GM21737 (cell line): ENCODE measurements around the gene TBC1D4.
"Not testable (repeated sequence)": the region's sequence is repeated elsewhere in the genome, so short reads cannot be mapped to it uniquely, and the experiment has no call there.

Source experiments
- ATAC-seq: cut with Tn5 transposase; IDR thresholded peaks from one replicate; pipeline ENCODE4 v1.9.1; 2021; ENCODE audit warnings: mild to moderate bottlenecking, moderate library complexity; ENCODE audit not compliant: unreplicated experiment

TBC1D4 gene

DNA sequence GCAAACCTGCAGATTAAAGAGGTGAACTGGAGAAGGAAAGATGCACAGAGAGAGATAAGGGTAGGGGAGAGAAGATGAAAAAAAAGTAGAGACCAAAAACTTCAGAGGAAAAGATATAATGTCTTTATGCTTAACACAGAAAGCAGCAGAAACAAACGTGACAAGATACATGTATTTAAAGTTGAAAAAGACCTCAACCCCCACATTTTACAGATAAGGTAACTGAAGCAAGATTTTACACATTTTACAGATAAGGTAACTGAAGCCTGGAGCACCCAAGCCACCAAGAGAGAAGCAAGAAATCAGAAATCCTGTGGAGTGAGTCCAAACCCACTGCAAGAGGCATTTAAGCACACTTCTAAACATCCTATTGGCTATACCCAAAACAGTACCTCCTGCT, 185.3 kb downstream of the TBC1D4 start:
- no peak for ATAC-seq

DNA sequence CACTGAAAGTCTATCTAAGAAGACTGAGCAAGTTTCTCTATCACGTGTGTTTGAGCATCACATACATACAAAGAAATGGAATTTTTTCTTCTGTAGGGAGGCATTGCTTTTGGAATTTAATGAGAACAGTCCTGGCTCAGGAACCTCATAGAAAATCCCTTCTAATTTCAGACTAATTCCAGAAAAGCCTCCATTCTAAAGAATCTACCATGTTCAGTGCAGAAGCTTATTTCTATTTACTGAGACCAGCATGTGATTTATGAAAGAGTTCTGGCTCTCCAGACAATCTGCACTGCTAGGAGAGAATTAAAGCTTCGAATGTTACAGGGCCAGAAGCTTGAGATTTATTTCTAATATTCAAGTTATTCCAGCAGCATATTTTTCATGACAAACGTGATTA, 186.8 kb downstream of the TBC1D4 start:
- no peak for ATAC-seq

DNA sequence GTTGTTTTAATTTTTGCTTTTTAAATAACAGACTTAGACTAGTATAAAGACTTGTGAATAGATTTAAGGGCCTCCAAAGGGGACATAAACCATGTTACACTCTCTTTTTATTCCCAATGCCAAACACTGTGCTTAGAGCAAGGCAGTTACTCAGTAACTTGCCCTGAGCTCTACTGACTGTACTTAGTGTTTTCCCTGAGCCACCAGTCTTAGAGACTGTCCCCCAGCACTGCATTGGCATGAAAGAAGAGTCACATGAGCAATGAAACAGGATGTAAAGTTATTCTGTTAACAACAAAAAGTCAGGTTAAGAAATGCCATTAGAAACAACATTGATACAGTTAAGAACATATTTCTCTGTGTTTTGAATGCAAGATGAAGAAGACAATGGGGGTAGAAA, 187.9 kb downstream of the TBC1D4 start:
- ATAC-seq: no peak

DNA sequence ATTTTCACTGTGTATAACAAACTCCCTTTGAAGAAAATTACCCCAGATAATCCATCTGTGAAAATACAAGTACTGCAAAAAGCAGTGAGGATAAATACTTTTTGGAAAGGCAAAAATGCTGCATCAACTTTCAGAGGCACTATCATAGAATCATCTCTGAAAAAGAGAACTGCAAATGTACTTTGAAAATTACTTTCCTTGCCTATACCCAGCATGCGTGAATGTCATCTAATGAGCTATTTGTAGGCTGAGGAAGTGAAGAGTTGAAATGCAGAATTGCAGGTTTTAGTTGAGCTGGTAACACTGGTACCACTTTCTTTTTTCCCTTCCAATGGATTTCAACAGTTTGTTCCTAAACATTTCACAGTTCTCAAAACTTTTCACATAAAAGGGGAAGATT, 196.7 kb downstream of the TBC1D4 start:
- no peak for ATAC-seq

DNA sequence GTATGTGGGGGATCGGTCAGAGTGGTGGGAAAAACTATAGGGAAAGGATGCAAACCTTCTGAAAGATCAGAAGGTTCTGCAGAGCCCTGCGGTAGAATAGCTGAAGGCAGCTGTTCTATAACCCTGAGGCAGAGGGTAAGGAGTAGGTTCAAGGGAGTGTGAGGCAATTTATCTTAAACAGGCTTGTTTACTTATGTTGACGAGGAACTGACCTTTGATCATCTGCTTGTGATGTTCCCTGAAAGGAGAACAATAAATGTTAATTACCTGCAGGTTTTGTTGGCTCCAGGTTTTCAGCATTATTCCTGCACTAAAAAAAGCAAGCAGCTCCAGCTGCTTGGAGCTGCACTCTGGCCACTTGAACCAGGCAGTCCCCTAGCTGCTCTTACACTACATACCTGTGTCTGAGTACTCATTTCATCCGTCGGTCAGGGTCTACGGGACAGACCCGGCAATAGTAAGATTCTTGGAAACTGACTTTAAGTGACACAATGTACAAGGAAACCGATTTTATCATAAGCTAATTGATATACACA, 202.1 kb downstream of the TBC1D4 start:
- ATAC-seq: no peak

DNA sequence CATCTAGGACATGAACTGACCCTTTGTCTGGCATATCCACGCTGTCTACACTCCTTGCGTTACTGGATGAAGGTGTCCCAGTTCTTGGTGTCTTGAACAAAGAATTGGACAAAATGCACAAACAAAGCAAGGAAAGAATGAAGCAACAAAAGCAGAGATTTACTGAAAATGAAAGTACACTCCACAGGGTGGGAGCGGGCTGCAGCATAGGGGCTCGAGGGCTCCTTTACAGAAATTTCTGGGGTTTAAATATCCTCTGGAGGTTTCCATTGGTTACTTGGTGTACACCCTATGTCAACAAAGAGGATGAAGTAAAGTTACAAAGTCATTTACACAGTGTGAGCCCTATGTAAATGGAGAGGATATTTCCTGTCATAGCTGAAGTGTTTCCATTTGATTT, 208.3 kb downstream of the TBC1D4 start:
- not testable (repeated sequence) for ATAC-seq

DNA sequence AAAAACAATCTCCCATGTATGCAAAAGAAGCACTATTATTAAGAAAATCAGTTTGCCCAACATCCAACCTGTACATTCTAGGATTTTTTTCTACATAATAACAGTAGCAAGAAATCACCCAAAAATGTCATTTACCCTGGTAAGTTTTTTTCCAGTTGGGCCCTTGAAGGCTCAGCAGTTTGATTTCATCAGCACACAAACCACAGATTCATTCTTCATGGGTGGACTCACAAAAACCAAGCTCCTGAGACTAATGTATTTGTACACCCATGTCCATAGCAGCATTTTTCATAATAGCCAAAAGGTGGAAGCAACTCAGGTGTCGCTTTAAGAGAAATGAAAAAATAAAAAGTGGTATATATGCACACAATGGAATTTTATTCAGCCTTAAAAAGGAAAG, 210.1 kb downstream of the TBC1D4 start:
- ATAC-seq: no peak

DNA sequence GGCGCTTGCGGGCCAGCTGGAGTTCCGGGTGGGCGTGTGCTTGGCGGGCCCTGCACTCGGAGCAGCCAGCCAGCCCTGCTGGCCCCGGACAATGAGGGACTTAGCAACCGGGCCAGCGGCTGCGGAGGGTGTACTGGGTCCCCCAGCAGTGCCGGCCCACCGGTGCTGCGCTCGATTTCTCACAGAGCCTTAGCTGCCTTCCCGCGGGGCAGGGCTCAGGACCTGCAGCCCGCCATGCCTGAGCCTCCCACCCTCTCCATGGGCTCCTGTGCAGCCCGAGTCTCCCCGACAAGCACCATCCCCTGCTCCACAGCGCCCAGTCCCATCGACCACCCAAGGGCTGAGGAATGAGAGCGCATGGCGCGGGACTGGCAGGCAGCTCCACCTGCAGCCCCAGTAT, 213.5 kb downstream of the TBC1D4 start:
- ATAC-seq: not testable (repeated sequence)

DNA sequence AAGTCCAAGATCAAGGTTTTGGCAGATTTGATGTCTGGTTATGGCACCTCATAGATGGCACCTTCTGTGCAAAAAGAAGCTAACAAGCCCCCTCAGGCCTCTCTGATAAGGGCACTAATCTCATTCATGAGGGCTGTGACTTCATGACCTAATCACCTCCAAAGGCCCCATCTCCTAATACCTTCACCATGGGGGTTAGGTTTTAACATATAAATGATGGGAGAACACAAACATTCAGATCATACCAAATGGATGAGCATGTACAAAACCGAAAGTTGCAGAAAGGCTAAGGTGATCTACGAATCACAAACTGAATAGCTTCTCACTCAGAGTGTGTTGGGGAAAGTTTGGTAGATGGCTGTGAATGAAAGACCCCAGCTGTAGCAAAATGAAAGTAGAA, 217.4 kb downstream of the TBC1D4 start:
- ATAC-seq: no peak

DNA sequence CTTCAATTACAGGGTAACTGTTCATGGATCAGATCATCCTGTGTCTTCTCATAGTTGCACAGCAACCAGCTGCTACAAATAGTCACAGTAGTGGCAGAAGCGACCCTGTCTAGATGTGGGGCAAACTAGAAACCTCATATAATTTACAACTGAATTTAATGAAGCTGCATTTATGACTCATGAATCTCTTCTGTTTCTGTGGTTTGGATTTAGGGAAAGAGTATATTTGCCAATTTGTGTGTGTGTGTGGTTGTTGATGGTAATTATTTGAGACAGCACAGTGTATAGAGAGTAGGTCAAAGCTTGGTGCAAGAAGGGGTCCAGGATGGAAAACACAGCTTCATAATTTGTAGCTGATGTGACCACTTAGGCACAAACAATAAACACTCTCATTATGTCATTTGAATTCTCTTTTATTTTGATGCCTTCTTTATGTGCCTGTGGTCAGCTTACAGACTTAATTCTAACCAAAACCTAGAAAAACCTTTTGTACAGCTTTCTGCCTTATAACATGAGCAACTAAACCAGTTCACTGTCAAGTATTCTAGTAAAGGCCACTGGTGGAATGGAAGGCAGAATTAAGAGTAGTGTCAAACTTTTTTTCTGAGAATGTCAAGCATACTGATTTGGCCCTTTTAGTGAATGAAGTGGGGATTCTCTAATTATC, 218.1 kb downstream of the TBC1D4 start:
- no peak for ATAC-seq

DNA sequence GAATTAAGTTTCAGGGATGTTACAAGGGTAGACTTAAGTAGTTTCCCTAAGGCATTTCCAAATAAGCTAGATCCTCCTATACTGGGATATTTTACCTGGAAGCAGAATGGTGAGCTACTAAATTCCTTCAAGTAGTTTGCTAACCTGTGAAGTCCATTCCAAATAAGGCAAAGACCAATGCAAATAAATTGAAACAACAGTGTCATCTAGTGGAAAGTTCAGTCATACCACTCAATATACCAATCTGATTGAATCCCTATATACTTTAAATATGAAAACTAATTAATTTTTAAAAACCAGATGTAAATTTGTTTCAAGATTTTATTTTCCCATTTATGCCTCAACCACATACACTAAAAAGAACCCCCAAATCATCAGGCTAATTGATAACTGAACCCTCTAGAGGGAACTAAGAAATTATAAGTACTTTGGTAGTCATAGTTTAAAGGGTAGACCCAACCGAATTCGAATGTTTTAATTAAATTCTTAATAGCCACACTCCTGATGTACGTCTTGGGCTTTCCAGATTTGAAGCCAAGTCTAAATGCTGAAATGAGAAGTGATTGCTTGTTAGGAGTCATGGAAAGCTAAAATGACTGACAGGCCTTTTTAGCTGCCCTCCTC, 223.7 kb downstream of the TBC1D4 start:
- ATAC-seq: no peak

DNA sequence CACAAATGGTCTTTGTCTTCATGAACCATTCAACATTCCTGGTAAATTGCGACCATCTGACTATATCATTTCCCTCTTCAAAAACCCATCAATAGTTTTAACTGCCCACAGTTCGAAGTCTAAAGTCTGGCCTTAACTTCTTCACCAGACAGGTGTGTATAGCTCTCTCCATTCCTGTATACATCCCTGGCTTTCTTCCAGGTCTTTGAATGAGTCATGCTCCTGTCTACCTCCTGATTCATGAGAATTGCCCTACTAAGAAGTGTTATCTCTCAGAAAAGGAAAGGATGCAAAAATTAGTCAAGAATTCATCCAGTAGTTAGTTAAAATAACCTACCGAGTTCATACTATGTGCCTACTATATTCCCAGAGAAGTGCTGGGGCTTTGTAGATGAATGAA, 225.0 kb downstream of the TBC1D4 start:
- no peak for ATAC-seq

DNA sequence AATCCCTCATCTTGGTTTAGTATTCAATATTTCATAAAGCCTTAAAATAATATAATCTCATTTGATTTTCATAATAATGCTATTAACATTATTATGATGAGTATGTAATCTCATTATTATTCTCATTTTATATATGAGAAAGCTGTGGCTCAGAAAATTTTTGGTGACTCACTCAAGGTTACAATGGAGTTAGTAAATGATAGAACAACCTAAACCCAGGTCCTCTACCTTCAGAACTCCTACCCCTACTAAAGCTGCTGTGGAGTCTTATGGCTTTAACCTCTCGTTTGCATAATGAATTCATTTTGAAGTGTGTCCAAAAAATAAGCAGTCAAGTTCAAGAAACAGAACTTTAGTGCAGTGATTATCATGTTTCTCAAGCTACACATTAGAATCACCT, 226.3 kb downstream of the TBC1D4 start:
- no peak for ATAC-seq

DNA sequence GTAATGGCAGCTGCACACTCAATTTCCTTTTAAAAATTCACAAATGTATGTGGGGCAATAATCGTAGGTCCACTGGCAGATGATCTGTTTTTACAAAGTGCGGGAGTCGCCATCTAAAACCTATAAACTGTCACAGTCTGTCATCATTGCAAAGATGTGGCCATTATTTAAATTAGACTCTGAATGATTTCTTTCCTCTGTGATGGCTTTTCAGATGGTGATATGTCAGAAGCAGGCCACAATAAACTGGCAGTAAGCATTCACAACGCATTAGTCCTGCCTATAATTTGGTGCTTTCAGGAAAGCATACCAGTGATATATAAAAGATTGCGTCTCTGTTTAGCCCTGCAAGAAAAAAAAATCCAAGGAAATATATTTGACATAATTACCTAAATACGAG, 226.8 kb downstream of the TBC1D4 start:
- ATAC-seq: no peak

DNA sequence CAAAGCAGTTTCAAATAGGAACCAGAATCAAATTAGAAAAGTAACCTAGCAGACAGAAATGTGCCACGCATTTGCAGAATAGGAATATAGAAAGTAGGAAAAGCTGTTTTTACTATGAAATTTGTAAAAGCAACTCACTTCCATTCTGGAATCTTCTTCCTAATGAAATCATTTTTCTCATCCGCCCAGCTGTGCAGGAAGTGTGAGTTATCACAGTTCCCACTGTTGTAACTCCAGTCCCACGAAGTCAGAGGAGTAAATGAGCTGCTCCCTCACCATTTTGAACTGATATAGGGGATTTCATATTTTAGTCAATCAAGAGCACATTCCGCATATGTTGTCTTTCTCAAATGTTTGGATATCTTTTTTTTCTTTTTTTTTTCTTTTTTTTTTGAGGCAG, 230.8 kb downstream of the TBC1D4 start:
- no peak for ATAC-seq

DNA sequence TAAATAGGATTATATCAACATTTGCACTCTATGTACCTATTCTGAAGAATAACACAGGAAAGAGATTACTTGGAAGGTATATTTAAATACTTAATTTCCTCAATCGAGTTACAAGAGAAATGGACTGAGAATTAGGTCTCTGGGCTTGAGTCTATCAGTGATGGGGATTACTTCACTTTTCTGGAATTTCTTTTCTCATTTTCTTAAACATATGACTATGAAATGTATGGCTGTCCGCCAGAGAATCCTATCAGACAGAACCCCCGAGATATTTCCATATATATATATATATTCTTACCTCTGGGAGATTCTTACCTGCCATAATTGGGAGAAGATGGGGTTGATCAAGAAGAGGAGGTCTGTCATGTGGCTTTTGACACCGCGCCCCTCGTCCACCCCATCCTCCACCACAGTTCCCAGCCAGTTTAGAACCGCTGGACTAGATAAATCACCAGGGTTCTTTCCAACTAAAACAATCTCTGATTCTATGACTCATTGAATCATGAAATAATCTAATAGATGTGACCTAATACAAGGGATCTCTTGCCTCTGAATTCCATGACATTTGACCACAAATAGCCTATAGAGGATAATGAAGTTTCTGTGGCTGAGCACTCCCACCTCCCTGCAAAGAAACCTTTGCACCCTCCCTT, 231.3 kb downstream of the TBC1D4 start:
- no peak for ATAC-seq

DNA sequence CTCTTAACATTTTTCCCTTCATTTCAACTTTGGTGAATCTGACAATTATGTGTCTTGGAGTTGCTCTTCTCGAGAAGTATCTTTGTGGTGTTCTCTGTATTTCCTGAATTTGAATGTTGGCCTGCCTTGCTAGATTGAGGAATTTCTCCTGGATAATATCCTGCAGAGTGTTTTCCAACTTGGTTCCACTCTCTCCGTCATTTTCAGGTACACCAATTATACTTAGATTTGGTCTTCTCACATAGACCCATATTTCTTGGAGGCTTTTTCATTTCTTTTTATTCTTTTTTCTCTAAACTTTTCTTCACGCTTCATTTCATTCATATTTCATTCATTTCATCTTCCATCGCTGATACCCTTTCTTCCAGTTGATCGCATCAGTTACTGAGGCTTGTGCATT, 236.4 kb downstream of the TBC1D4 start:
- not testable (repeated sequence) for ATAC-seq

DNA sequence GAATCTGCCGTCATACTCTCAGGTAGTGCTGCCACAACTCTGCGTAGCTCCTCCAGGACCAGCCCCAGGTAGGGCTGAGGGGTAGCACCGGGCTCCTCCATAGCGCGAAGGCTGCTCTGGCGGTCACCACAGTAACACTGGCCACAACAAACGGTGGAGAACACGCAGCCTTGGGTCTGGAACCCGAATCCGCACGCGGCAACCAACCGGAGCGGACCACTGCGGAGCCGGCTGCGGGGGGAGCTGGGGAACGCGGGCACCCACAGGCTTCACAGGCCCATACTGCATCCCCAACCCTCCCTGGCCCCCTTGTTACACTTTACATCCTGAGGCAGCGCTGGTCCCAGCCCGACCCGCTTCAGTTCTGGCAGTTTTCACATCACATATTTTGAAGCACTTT, 241.7 kb downstream of the TBC1D4 start:
- ATAC-seq: not testable (repeated sequence)

DNA sequence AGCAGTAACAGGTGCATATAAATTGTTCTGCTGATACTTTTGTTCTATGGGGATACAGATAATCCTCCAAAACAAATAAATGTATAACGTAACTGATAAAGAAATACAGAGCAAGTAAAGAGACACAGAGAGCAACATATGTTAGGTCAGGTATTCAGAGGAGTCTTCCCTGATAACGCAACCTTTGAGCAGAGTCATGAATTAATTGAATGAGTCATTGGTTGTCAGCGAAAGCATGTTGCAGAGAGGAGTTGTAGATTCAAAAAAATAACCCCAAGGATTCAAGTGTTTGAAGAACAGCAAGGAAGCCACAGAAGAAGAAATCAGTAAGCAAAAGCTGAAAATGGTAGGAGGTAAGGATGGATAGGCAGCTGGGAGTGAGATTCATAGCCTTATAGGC, 245.2 kb downstream of the TBC1D4 start:
- no peak for ATAC-seq
